Activated naive CD8-positive, alpha-beta T cell treated with anti-CD3 and anti-CD28 coated beads, Interleukin-2, amount 50 U/mL, for 16 hours (primary cell): ENCODE results near the gene COL9A3.

Experiments
- DNase-seq: peaks from one replicate; pipeline ENCODE4 v3.0.0-alpha.2; 2020; ENCODE audit warnings: low read depth, low spot score

Gene COL9A3

GRCh38 chr20:62811320-62811719 lies 5.5 kb upstream of the COL9A3 start:
- no peak for DNase-seq

- DNase-seq, result no peak
Measured at GRCh38 chr20:62811720-62812119, 5.1 kb upstream of the COL9A3 start.

- DNase-seq, result no peak
Measured at GRCh38 chr20:62812181-62812906, 4.5 kb upstream of the COL9A3 start.

GRCh38 chr20:62812907-62813200 lies 4.0 kb upstream of the COL9A3 start:
- no peak for DNase-seq

- DNase-seq, result no peak
Measured at GRCh38 chr20:62813588-62813987, 3.3 kb upstream of the COL9A3 start.

- DNase-seq, result no peak
Measured at GRCh38 chr20:62814060-62814708, 2.7 kb upstream of the COL9A3 start.

GRCh38 chr20:62814709-62815065 lies 2.2 kb upstream of the COL9A3 start:
- no peak for DNase-seq

GRCh38 chr20:62815066-62815991 lies 1.5 kb upstream of the COL9A3 start:
- DNase-seq, result no peak

- DNase-seq, result no peak
Measured at GRCh38 chr20:62816031-62816883, 593 bp upstream of the COL9A3 start.

- no peak for DNase-seq
Measured at GRCh38 chr20:62817975-62818591, 1.2 kb downstream of the COL9A3 start.

- DNase-seq, result no peak
Measured at GRCh38 chr20:62818592-62819493, 2.0 kb downstream of the COL9A3 start.

GRCh38 chr20:62819494-62820174 lies 2.8 kb downstream of the COL9A3 start:
- DNase-seq, result no peak

GRCh38 chr20:62820208-62820961 lies 3.5 kb downstream of the COL9A3 start:
- DNase-seq, result no peak

- DNase-seq, result no peak
Measured at GRCh38 chr20:62820962-62821725, 4.3 kb downstream of the COL9A3 start.

GRCh38 chr20:62821726-62822210 lies 4.9 kb downstream of the COL9A3 start:
- no peak for DNase-seq

GRCh38 chr20:62822239-62822787 lies 5.5 kb downstream of the COL9A3 start:
- DNase-seq, result no peak

- DNase-seq, result no peak
Measured at GRCh38 chr20:62822788-62823651, 6.2 kb downstream of the COL9A3 start.
